Choroid plexus epithelial cell (primary cell): ENCODE results near the gene PRTFDC1.

Experiments
- DNase-seq: peaks from one replicate; pipeline ENCODE4 v3.0.0-alpha.2; 2010; ENCODE audit warnings: low read depth
- H3K4me3 ChIP-seq: 2 replicates; pipeline ENCODE4 v1.5.1; 2011; ENCODE audit warnings: low read depth, mild to moderate bottlenecking, control low read depth, low read length, moderate library complexity
- CTCF ChIP-seq: conservative IDR thresholded peaks from 2 replicates; pipeline ENCODE4 v1.5.1; 2011; ENCODE audit warnings: low read depth, mild to moderate bottlenecking, control low read depth, inconsistent platforms, low read length, moderate library complexity

Gene PRTFDC1

GRCh38 chr10:24802378-24802777, 150.0 kb downstream of the PRTFDC1 start:
- TF ChIP-seq CTCF, result no peak
- no peak for DNase-seq
- H3K4me3 ChIP-seq, result no peak overlapping the region

DNA sequence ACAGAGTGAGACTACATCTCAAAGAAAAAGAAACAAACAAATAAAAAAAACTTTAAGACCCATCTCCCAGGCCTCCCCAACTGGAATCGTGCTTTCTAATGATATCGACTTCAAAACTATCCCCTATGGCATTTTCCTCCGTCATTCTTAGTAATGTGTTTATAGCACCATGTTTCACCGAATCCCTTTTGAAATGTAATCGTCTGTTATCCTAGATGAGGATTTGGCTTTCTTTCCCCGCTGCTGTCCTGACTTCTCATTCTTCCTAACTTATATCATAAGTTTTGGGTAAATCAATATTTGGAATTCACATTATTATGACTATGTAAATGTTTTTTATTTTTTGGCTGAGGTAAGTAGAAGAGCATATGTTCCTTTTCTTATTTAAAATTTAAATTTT, 151.5 kb downstream of the PRTFDC1 start:
- DNase-seq, result no peak
- TF ChIP-seq CTCF, result no peak
- no peak overlapping the region for H3K4me3 ChIP-seq
